Ishikawa (cell line): ENCODE results near the gene VAMP4.

ENCODE experiments used
- CEBPB ChIP-seq: IDR thresholded peaks from 2 replicates; pipeline ENCODE4 v1.6.1; 2012
- CREB1 ChIP-seq: IDR thresholded peaks from 2 replicates; pipeline ENCODE4 v1.6.1; 2012; ENCODE audit warnings: low read depth
- EGR1 ChIP-seq: IDR thresholded peaks from 2 replicates; pipeline ENCODE4 v1.6.1; 2012
- EP300 ChIP-seq: IDR thresholded peaks from 2 replicates; pipeline ENCODE4 v1.6.1; 2012; ENCODE audit warnings: borderline replicate concordance
- FOXM1 ChIP-seq: IDR thresholded peaks from 2 replicates; pipeline ENCODE4 v1.6.1; 2012; ENCODE audit warnings: low read depth, borderline replicate concordance
- NFIC ChIP-seq: IDR thresholded peaks from 2 replicates; pipeline ENCODE4 v1.6.1; 2012
- RAD21 ChIP-seq: IDR thresholded peaks from 2 replicates; pipeline ENCODE4 v1.6.1; 2012; ENCODE audit warnings: low read depth
- TAF1 ChIP-seq: IDR thresholded peaks from 2 replicates; pipeline ENCODE4 v1.6.1; 2012; ENCODE audit warnings: low read depth, mild to moderate bottlenecking
- TCF12 ChIP-seq: IDR thresholded peaks from 2 replicates; pipeline ENCODE4 v1.6.1; 2012; ENCODE audit warnings: low read depth
- TEAD4 ChIP-seq: IDR thresholded peaks from 2 replicates; pipeline ENCODE4 v1.6.1; 2012
- YY1 ChIP-seq: IDR thresholded peaks from 2 replicates; pipeline ENCODE4 v1.6.1; 2012; ENCODE audit warnings: low read depth
- ZBTB7A ChIP-seq: IDR thresholded peaks from 2 replicates; pipeline ENCODE4 v1.6.1; 2012; ENCODE audit warnings: low read depth
- TF ChIP-seq, protein P1 (sequence below): IDR thresholded peaks from 2 replicates; pipeline ENCODE4 v1.6.1; 2012
- TF ChIP-seq, protein P2 (sequence below): IDR thresholded peaks from 2 replicates; pipeline ENCODE4 v1.6.1; 2012
- TF ChIP-seq, protein P3 (sequence below): IDR thresholded peaks from 2 replicates; pipeline ENCODE4 v1.6.1; 2012; ENCODE audit warnings: low read depth, mild to moderate bottlenecking

VAMP4 gene

DNA sequence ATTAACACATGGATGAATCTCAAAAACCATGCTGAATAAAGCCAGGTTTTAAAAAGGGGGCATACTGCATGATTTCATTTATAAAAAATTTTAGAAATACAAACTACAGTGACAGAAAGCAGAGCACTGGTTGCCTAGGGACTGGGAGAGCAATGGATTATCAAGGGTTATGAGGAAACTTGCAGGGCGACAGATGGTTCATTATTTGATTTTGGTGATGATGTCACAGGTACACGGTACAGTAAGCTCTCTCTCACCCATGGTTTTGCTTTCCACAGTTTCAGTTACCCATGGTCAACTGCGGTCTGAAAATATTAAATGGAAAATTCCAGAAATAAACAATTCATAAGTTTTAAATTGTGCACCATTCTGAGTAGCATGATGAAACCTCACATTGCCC lies 14.1 kb downstream of the VAMP4 start:
- no peak for TF ChIP-seq ZBTB7A
- no peak for TF ChIP-seq TAF1
- no peak for TF ChIP-seq TCF12
- no peak for TF ChIP-seq RAD21
- TF ChIP-seq, protein P1, sequence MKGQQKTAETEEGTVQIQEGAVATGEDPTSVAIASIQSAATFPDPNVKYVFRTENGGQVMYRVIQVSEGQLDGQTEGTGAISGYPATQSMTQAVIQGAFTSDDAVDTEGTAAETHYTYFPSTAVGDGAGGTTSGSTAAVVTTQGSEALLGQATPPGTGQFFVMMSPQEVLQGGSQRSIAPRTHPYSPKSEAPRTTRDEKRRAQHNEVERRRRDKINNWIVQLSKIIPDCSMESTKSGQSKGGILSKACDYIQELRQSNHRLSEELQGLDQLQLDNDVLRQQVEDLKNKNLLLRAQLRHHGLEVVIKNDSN = no peak

DNA sequence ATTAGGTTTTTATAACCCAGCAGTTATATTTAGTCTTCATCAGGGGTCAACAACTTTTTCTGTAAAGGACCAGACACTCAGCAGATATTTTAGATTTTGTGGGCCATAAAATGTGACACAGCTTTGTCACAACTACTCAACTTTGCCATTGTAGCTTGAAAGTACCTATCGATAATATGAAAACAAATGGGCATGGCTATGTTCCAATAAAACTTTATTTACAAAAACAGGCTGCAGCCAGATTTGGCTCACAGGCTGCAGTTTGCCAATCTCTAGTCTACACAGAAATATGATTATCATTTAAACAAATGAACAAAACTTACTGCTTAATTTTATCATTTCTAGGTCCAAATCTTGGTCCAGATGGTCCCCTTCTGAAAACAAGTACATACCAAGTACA lies 23.0 kb downstream of the VAMP4 start:
- TF ChIP-seq NFIC (no peak), CREB1 (no peak), TAF1 (no peak), YY1 (no peak), TEAD4 (no peak), ZBTB7A (no peak), TCF12 (no peak), RAD21 (no peak), FOXM1 (no peak), CEBPB (no peak), EGR1 (no peak), EP300 (no peak)
- TF ChIP-seq, protein P2, sequence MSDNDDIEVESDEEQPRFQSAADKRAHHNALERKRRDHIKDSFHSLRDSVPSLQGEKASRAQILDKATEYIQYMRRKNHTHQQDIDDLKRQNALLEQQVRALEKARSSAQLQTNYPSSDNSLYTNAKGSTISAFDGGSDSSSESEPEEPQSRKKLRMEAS = no peak
- TF ChIP-seq, protein P3, sequence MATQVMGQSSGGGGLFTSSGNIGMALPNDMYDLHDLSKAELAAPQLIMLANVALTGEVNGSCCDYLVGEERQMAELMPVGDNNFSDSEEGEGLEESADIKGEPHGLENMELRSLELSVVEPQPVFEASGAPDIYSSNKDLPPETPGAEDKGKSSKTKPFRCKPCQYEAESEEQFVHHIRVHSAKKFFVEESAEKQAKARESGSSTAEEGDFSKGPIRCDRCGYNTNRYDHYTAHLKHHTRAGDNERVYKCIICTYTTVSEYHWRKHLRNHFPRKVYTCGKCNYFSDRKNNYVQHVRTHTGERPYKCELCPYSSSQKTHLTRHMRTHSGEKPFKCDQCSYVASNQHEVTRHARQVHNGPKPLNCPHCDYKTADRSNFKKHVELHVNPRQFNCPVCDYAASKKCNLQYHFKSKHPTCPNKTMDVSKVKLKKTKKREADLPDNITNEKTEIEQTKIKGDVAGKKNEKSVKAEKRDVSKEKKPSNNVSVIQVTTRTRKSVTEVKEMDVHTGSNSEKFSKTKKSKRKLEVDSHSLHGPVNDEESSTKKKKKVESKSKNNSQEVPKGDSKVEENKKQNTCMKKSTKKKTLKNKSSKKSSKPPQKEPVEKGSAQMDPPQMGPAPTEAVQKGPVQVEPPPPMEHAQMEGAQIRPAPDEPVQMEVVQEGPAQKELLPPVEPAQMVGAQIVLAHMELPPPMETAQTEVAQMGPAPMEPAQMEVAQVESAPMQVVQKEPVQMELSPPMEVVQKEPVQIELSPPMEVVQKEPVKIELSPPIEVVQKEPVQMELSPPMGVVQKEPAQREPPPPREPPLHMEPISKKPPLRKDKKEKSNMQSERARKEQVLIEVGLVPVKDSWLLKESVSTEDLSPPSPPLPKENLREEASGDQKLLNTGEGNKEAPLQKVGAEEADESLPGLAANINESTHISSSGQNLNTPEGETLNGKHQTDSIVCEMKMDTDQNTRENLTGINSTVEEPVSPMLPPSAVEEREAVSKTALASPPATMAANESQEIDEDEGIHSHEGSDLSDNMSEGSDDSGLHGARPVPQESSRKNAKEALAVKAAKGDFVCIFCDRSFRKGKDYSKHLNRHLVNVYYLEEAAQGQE = no peak
- TF ChIP-seq, protein P1 = no peak

DNA sequence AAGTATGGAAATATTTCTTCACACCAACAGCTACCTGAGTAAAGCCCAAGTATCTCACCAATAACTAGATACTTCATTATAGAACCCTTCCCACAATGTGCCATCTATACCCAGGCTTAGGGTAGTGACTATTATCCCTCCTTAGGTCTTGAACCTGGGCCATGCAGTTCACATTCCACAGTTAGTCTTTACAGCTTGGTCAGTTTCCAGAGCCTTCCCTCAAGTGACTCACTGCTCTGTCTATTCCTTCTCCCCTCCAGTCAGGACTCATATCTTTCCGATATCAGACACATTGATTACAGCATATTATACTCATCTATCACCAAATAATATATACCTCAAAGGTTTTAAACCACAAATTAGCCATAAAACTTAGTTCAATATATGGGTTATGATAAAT lies 23.6 kb downstream of the VAMP4 start:
- TF ChIP-seq YY1 (no peak), TCF12 (no peak), FOXM1 (no peak), TEAD4 (no peak), EGR1 (no peak), CEBPB (no peak), EP300 (no peak)
- TF ChIP-seq, protein P2 = no peak
- TF ChIP-seq, protein P3 = no peak

DNA sequence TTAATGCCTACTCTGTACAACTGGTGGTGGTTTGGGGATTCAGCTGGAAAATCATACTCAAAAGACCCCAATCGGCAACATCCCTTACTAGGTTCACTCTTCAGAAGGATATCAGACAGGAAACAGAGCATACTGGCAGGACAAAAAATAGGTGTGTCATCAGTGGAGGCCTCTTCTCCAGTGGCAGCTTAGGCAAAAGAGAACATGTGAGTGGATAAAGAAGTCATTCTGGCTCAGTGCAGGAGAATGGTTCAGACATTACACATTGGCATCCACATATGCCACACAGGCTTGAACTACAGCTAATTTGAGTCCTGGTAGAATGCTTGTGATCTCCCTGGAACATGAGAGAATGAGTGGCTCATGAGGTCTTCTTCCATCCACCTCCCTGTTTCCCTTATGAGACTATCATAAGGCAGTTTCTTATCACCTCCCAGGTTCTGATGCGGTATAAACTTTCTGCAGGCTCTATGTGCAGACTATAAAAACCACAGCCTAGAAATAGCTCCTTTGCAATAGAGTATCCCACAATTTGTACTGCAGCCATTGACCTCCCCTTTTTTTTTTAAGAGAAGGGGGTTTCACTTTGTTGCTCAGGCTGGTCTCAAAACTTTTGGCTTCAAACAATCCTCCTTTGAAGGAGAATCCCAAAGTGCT lies 24.7 kb downstream of the VAMP4 start:
- TF ChIP-seq, protein P2 = no peak
- no peak for TF ChIP-seq CREB1
- no peak for TF ChIP-seq TCF12
- no peak for TF ChIP-seq TEAD4
- TF ChIP-seq, protein P1 = no peak
- no peak for TF ChIP-seq NFIC
- TF ChIP-seq EGR1 = no peak

DNA sequence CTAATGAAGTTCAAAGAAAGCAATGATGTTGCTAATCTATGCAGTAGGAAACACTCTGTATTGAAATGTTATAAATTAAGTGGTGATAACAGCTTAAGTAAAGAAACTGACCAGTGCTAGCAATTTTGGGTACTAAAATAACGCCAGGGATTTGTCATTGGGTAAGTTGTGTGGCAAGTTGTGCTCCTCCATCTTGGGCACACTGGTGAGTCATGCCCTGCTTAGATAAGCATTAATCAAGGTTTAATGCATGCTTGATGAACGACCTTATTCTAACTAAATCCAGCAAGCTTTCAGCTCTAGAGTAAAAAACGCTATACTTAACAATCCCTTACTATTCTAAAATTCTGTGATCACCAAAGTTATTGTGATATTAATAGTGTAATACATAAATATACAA lies 25.2 kb downstream of the VAMP4 start:
- no peak for TF ChIP-seq TAF1
- TF ChIP-seq CREB1 = no peak
- TF ChIP-seq, protein P1 = no peak
- TF ChIP-seq YY1 = no peak
- no peak for TF ChIP-seq FOXM1
- TF ChIP-seq NFIC = no peak
- no peak for TF ChIP-seq TEAD4
- TF ChIP-seq RAD21 = no peak
- TF ChIP-seq ZBTB7A = no peak
- TF ChIP-seq CEBPB = no peak
- TF ChIP-seq, protein P2 = no peak
- TF ChIP-seq TCF12 = no peak
- no peak for TF ChIP-seq EP300
- TF ChIP-seq EGR1 = no peak
- TF ChIP-seq, protein P3 = no peak
